Astrocyte of the cerebellum (primary cell): ENCODE measurements around the gene ATP2A3.

Source experiments
- DNase-seq: peaks from one replicate; pipeline ENCODE4 v3.0.0-alpha.2; 2011; ENCODE audit warnings: low read depth
- H3K4me3 ChIP-seq: 2 replicates; pipeline ENCODE4 v1.5.1; 2011; ENCODE audit warnings: mild to moderate bottlenecking, low read depth, low read length, moderate library complexity
- CTCF ChIP-seq: IDR thresholded peaks from 2 replicates; pipeline ENCODE4 v1.5.1; 2012; ENCODE audit warnings: low read length, low read depth, moderate library complexity, mild to moderate bottlenecking; ENCODE audit errors: missing control alignments
- in situ Hi-C: cut with HindIII; loops from 2 replicates; pipeline ENCODE4 v1.10.0; 2017; ENCODE audit warnings: low sequenced_read_pairs

ATP2A3 gene

DNA sequence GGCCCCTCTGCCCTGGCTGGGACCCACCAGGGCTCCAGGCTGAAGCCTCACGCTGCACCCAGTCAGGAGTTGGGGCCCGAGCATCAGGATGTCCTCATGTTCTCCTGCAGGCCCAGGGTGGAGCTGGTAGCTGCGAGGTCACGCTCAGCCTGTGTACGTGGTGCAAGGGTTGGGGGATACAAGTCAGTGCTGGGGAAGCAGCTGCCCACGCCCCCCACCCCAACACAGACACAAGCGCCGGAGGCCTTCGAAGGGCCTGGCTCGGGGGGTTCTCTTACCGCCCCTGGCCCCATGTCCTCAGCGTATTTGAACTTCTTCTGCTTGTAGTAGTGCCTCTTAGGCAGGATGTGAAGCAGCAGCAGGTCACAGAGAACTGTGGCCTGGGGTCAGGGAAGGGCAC is 66.5 kb downstream of the ATP2A3 start:
- H3K4me3 ChIP-seq: no peak overlapping the region
- TF ChIP-seq CTCF: no peak
- in situ Hi-C loops: no loop called here
- DNase-seq: no peak

- TF ChIP-seq CTCF: no peak
- DNase-seq: no peak
- in situ Hi-C loops: no loop called here
- no peak overlapping the region for H3K4me3 ChIP-seq
Measured at GRCh38 chr17:3896968-3897235, 67.3 kb downstream of the ATP2A3 start.

- DNase-seq: no peak
- no peak for TF ChIP-seq CTCF
- no peak overlapping the region for H3K4me3 ChIP-seq
- in situ Hi-C loops: no loop called here
Measured at GRCh38 chr17:3896108-3896967, 67.9 kb downstream of the ATP2A3 start.

GRCh38 chr17:3895354-3895753 is 68.9 kb downstream of the ATP2A3 start:
- TF ChIP-seq CTCF: no peak
- in situ Hi-C loops: no loop called here
- no peak overlapping the region for H3K4me3 ChIP-seq
- no peak for DNase-seq

DNA sequence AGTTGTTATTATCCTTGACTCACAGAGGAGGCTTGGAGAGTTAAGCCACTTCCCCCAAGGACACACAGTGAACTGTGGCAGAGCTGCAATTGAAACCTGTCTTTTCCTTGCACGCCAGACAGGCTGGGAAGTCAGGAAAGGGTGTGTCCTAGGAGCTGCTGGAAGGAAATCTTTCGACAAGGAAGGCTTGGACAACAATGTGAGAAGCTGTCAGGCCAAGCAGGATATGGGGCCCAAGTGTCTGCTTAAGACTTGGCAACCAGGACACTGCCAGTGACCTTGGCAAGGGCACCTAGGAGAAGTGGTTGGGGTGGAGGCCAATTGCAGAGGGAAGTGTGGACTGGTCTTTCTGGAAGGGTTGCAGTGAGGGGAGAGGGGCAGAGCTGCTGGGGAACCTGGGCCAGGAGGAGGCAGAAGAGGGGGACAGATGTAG is 69.3 kb downstream of the ATP2A3 start:
- TF ChIP-seq CTCF: no peak
- H3K4me3 ChIP-seq: no peak overlapping the region
- in situ Hi-C loops: no loop called here
- no peak for DNase-seq

DNA sequence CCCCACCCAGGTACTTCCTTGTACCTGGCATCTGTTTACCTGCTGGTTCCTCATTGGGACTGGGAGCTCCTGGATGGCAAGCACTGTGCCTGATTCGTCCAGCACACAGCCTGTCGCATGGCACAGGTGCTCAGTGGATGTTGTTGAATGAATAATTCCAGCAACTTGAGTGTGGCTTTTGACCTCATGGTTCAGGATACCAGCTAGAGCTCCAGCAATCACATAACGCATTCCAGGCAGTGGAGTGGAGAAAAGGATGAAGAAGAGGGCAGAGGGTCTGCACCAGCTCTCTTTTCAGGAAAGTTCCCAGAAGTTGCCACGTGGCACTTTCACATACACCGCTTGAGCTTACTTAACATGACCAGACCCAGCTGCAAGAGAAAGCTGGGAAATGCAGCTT is 70.0 kb downstream of the ATP2A3 start:
- in situ Hi-C loops: no loop called here
- H3K4me3 ChIP-seq: no peak overlapping the region
- no peak for TF ChIP-seq CTCF
- no peak for DNase-seq
